HCT116 (cell line): Measurements from ENCODE around the gene TTC21B. TPM values are rescaled to one million over a fixed set of nuclear protein-coding genes. Genes with fewer than 3 reads are reported as not detected.

Experiments
- ATAC-seq: fragments of 200-7000 bp; cut with Tn5 transposase; 2 replicates; pipeline ENCODE4 v1.9.1; 2020; ENCODE audit warnings: mild to moderate bottlenecking, moderate library complexity
- BruUV-seq: library from RNA; stranded (reverse); fragments of 400-500 nt; replicated peaks from 2 replicates; lab custom pipeline; 2021; lab: Mats Ljungman, UMichigan
- CTCF ChIA-PET: fragments of 300-600 bp; sonication (Branson Sonifier 250); formaldehyde crosslinking; loops from one replicate; lab custom pipeline; 2021; ENCODE audit warnings: antibody characterized with exemption; lab: Charles Lee
- POLR2A ChIA-PET: fragments of 300-600, 350-600 bp; sonication (Branson Sonifier 250); formaldehyde crosslinking; loops from one replicate; lab custom pipeline; 2021; ENCODE audit warnings: antibody characterized with exemption; lab: Charles Lee
- RAD21 ChIA-PET, 2 experiments: fragments of 300-600 bp; sonication (Branson Sonifier 250); formaldehyde crosslinking; loops; one replicate each; lab custom pipeline; 2023; ENCODE audit warnings: low total read pairs in 2 of 2; ENCODE audit not compliant: uncharacterized antibody in 2 of 2, unreplicated experiment in 2 of 2, low non-redundant PET in 1 of 2; lab: Charles Lee
- DNase-seq: peaks from one replicate; pipeline ENCODE4 v3.0.0-alpha.2; 2010; ENCODE audit warnings: low read depth, low spot score
- H2AFZ ChIP-seq: fragments of 200-600 bp; shearing (Covaris generic), sonication (generic); 2 replicates; pipeline ENCODE4 v1.6.1; 2017; ENCODE audit warnings: low read depth, mixed run types, mixed read lengths, antibody characterized with exemption, low read length; ENCODE audit not compliant: poor library complexity, severe bottlenecking
- H3K27ac ChIP-seq: 2 replicates; pipeline ENCODE4 v1.5.1; 2012; ENCODE audit warnings: low read depth, low read length
- H3K27me3 ChIP-seq: fragments of 200-600 bp; sonication (generic); 2 replicates; pipeline ENCODE4 v1.6.1; 2016; ENCODE audit warnings: mixed run types, low read length, mixed read lengths; ENCODE audit not compliant: insufficient read depth
- H3K36me3 ChIP-seq, 2 experiments: fragments of 200-500 bp in 1 of 2; fragments of 200-600 bp in 1 of 2; sonication (Bioruptor generic) in 1 of 2; sonication (generic) in 1 of 2; 2 replicates each; pipeline versions ENCODE4 v1.5.1 to v1.6.1; 2014 to 2016; ENCODE audit warnings: low read length in 2 of 2, inconsistent platforms in 1 of 2, mixed read lengths in 1 of 2, mixed run types in 1 of 2; ENCODE audit not compliant: insufficient read depth in 2 of 2, control insufficient read depth in 1 of 2
- H3K4me1 ChIP-seq, 2 experiments: fragments of 200-600 bp in 1 of 2; sonication (generic) in 1 of 2; 2 replicates each; pipeline versions ENCODE4 v1.5.1 to v1.6.1; 2012 to 2017; ENCODE audit warnings: low read length in 2 of 2, inconsistent platforms in 1 of 2, mild to moderate bottlenecking in 1 of 2, mixed read lengths in 1 of 2, mixed run types in 1 of 2, moderate library complexity in 1 of 2; ENCODE audit not compliant: insufficient read depth in 2 of 2, control insufficient read depth in 1 of 2
- H3K4me2 ChIP-seq: fragments of 200-600 bp; sonication (generic); 2 replicates; pipeline ENCODE4 v1.6.1; 2017; ENCODE audit warnings: mixed run types, low read length, mixed read lengths
- H3K4me3 ChIP-seq, 2 experiments: fragments of 200-600 bp in 1 of 2; sonication (generic) in 1 of 2; replicated peaks in 1 of 2; 2 replicates each; pipeline ENCODE4 v1.5.1; 2011 to 2016; ENCODE audit warnings: low read length in 2 of 2, control low read depth in 1 of 2, low read depth in 1 of 2, mild to moderate bottlenecking in 1 of 2, mixed read lengths in 1 of 2, mixed run types in 1 of 2
- H3K79me2 ChIP-seq: fragments of 200-600 bp; sonication (generic); 2 replicates; pipeline ENCODE4 v1.6.1; 2017; ENCODE audit warnings: mild to moderate bottlenecking, mixed run types, low read length, moderate library complexity, mixed read lengths; ENCODE audit not compliant: insufficient read depth
- H3K9ac ChIP-seq: fragments of 200-600 bp; sonication (generic); 2 replicates; pipeline ENCODE4 v1.6.1; 2016; ENCODE audit warnings: low read length, mixed read lengths
- H3K9me2 ChIP-seq: fragments of 200-600 bp; sonication (generic), shearing (Covaris generic); 2 replicates; pipeline ENCODE4 v1.6.1; 2017; ENCODE audit warnings: mixed run types, mild to moderate bottlenecking, moderate library complexity; ENCODE audit not compliant: insufficient read depth
- H3K9me3 ChIP-seq, 2 experiments: fragments of 200-500 bp in 1 of 2; fragments of 200-600 bp in 1 of 2; sonication (Bioruptor generic) in 1 of 2; sonication (generic) in 1 of 2; 2 replicates each; pipeline ENCODE4 v1.6.1; 2014 to 2017; ENCODE audit warnings: low read length in 2 of 2, mixed read lengths in 2 of 2, inconsistent platforms in 1 of 2, low read depth in 1 of 2, mild to moderate bottlenecking in 1 of 2, mixed run types in 1 of 2, moderate library complexity in 1 of 2; ENCODE audit not compliant: control insufficient read depth in 1 of 2, insufficient read depth in 1 of 2
- H4K20me1 ChIP-seq: fragments of 200-600 bp; sonication (generic), shearing (Covaris generic); 2 replicates; pipeline ENCODE4 v1.6.1; 2017; ENCODE audit warnings: mixed run types, mild to moderate bottlenecking, moderate library complexity; ENCODE audit not compliant: insufficient read depth
- CBX3 ChIP-seq: IDR thresholded peaks from 2 replicates; pipeline ENCODE4 v1.6.1; 2012; ENCODE audit warnings: low read depth
- CEBPB ChIP-seq: IDR thresholded peaks from 2 replicates; pipeline ENCODE4 v1.6.1; 2012; ENCODE audit warnings: low read depth
- ELF1 ChIP-seq: IDR thresholded peaks from 2 replicates; pipeline ENCODE4 v1.6.1; 2012; ENCODE audit warnings: low read depth, borderline replicate concordance
- EZH2 ChIP-seq: fragments of 200-600 bp; sonication (generic); IDR thresholded peaks from 2 replicates; pipeline ENCODE4 v1.6.1; 2017; ENCODE audit warnings: antibody characterized with exemption, mixed run types
- ZFX ChIP-seq: fragments of 450-650 bp; IDR thresholded peaks from 2 replicates; pipeline ENCODE4 v1.6.1; 2017
- intact Hi-C: fragments of 100-400 bp; cut with micrococcal nuclease; formaldehyde crosslinking; loops from 2 replicates; pipeline ENCODE4 v1.10.0; 2022
- total RNA-seq: library from RNA; stranded (reverse); gene quantifications from one replicate; pipeline ENCODE4 v1.2.1, GENCODE V29; 2021; ENCODE audit not compliant: unreplicated experiment

TTC21B gene
- total RNA-seq, 1 experiment from 2014 or later = 12.2 TPM

DNA sequence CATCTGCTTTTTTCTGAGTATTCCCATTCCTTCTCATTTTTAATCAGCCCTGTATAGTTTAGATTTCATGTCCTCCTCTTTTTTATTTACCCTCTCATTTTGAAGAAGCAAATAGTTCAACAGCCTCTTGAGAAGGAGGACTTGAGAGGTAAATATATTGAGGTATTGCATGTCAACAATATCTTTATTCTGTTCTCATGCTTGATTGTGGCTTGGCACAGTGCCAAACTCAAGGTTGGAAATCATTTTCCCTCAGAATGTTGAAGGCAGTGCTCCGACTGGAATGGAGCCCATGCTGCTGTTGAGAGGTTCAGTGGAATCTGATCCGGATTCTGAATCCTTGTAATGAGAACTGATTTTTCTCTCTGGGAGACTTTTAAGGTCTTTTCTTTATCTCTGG is 128.5 kb downstream of the TTC21B start:
- no peaks in the 10 kb centered on the region for H3K9me2 ChIP-seq
- H3K27ac ChIP-seq = no peak overlapping the region
- no peak overlapping the region for H3K4me3 ChIP-seq
- DNase-seq (no peak), ATAC-seq (no peak)
- intact Hi-C loops = no loop called here
- H3K4me1 ChIP-seq = no peaks in the 10 kb centered on the region
- H3K9ac ChIP-seq = no peak overlapping the region
- no peaks in the 10 kb centered on the region for H3K9me3 ChIP-seq
- H3K79me2 ChIP-seq = no peaks in the 10 kb centered on the region
- no peaks in the 10 kb centered on the region for H4K20me1 ChIP-seq
- ChIA-PET CTCF (no interaction called here), POLR2A (no interaction called here), RAD21 (no interaction called here)
- H3K4me2 ChIP-seq = no peak overlapping the region
- no peak overlapping the region for H2AFZ ChIP-seq
- no peak for TF ChIP-seq EZH2
- no peak for TF ChIP-seq ELF1
- TF ChIP-seq CBX3 = no peak
- TF ChIP-seq ZFX = no peak
- TF ChIP-seq CEBPB = no peak
- H3K27me3 ChIP-seq = no peaks in the 10 kb centered on the region
- H3K36me3 ChIP-seq = no peaks in the 10 kb centered on the region
- BruUV-seq = no TSS peak

Other genes with a start within 250 kb of the TTC21B start
- 9.8 TPM for gene GALNT3, start 159.5 kb downstream of the TTC21B start, total RNA-seq
- gene SCN1A, start 174.2 kb upstream of the TTC21B start, total RNA-seq = not detected